Endothelial cell of umbilical vein (primary cell): ENCODE data around the gene NEDD4.

Experiments
- EZH2 ChIP-seq: IDR thresholded peaks from 2 replicates; pipeline ENCODE4 v1.6.1; 2012; ENCODE audit warnings: borderline replicate concordance, low read depth, mild to moderate bottlenecking, moderate library complexity, low read length, inconsistent platforms; ENCODE audit not compliant: severe bottlenecking
- MYC ChIP-seq: IDR thresholded peaks from one replicate; pipeline ENCODE4 v1.6.1; 2011; ENCODE audit warnings: mild to moderate bottlenecking, low read depth, low read length
- POLR2A ChIP-seq: IDR thresholded peaks from 2 replicates; pipeline ENCODE4 v1.6.1; 2012; ENCODE audit warnings: low read depth, mild to moderate bottlenecking, control low read depth, low read length
- POLR2AphosphoS5 ChIP-seq: IDR thresholded peaks from 2 replicates; pipeline ENCODE4 v1.6.1; 2012; ENCODE audit warnings: low read depth, mild to moderate bottlenecking, control low read depth, low read length, moderate library complexity; ENCODE audit not compliant: insufficient read depth
- TF ChIP-seq, protein P1 (sequence below), 2 donors: IDR thresholded peaks; 1 replicate in 1 of 2; 2 replicates in 1 of 2; pipeline ENCODE4 v1.5.1; 2011; ENCODE audit warnings: low read length in 2 of 2, mild to moderate bottlenecking in 2 of 2, moderate library complexity in 2 of 2, control low read depth in 1 of 2, inconsistent platforms in 1 of 2, low read depth in 1 of 2; ENCODE audit not compliant: insufficient read depth in 1 of 2; ENCODE audit errors: extremely low read depth in 1 of 2
- TF ChIP-seq, protein P2 (sequence below): IDR thresholded peaks from 2 replicates; pipeline ENCODE4 v1.6.1; 2011; ENCODE audit not compliant: insufficient read depth, insufficient read length

GRCh38 chr15:55823699-55824340 is 169.6 kb downstream of the NEDD4 start:
- TF ChIP-seq POLR2AphosphoS5 (no peak), MYC (no peak), POLR2A (no peak), EZH2 (no peak)
- TF ChIP-seq, protein P1, sequence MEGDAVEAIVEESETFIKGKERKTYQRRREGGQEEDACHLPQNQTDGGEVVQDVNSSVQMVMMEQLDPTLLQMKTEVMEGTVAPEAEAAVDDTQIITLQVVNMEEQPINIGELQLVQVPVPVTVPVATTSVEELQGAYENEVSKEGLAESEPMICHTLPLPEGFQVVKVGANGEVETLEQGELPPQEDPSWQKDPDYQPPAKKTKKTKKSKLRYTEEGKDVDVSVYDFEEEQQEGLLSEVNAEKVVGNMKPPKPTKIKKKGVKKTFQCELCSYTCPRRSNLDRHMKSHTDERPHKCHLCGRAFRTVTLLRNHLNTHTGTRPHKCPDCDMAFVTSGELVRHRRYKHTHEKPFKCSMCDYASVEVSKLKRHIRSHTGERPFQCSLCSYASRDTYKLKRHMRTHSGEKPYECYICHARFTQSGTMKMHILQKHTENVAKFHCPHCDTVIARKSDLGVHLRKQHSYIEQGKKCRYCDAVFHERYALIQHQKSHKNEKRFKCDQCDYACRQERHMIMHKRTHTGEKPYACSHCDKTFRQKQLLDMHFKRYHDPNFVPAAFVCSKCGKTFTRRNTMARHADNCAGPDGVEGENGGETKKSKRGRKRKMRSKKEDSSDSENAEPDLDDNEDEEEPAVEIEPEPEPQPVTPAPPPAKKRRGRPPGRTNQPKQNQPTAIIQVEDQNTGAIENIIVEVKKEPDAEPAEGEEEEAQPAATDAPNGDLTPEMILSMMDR (IDR thresholded peaks at IDR 0.05; ENCODE audit: extremely low read depth in 1 of 2, insufficient read depth in 1 of 2, low read depth in 1 of 2, low read length in 2 of 2): no peak
- TF ChIP-seq, protein P2, sequence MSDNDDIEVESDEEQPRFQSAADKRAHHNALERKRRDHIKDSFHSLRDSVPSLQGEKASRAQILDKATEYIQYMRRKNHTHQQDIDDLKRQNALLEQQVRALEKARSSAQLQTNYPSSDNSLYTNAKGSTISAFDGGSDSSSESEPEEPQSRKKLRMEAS: no peak
